Right lobe of liver (tissue), 6 donors: Measurements from ENCODE around the gene MTHFR. TPM values are rescaled to one million over a fixed set of nuclear protein-coding genes. Genes with fewer than 3 reads are reported as not detected.

ENCODE experiments used
- ATAC-seq, 4 donors: fragments of 200-7000 bp; cut with Tn5 transposase; one replicate each; pipeline ENCODE4 v1.9.1; 2020; ENCODE audit warnings: mild to moderate bottlenecking in 4 of 4, moderate library complexity in 4 of 4
- DNase-seq, 3 donors: peaks; one replicate each; pipeline ENCODE4 v3.0.0-alpha.2; 2020
- H3K27ac ChIP-seq, 3 donors: fragments of 200-600 bp; one replicate each; pipeline ENCODE4 v1.8.0; 2022
- H3K27me3 ChIP-seq, 2 donors: fragments of 200-600 bp; one replicate each; pipeline ENCODE4 v1.8.0; 2022
- H3K36me3 ChIP-seq, 4 donors: fragments of 200-600 bp; sonication (generic) in 1 of 4; one replicate each; pipeline versions ENCODE4 v1.5.1 to v1.8.0; 2017 to 2022; ENCODE audit warnings: control low read depth in 1 of 4
- H3K4me1 ChIP-seq, 4 donors: fragments of 200-600 bp; sonication (generic) in 1 of 4; one replicate each; pipeline versions ENCODE4 v1.5.1 to v1.8.0; 2017 to 2022; ENCODE audit warnings: control low read depth in 1 of 4
- H3K4me3 ChIP-seq, 3 donors: fragments of 200-600 bp; one replicate each; pipeline ENCODE4 v1.8.0; 2022
- H3K9me3 ChIP-seq, 4 donors: fragments of 200-600 bp; sonication (generic) in 1 of 4; one replicate each; pipeline versions ENCODE4 v1.5.1 to v1.8.0; 2017 to 2022; ENCODE audit warnings: control low read depth in 1 of 4
- POLR2A ChIP-seq: fragments of 450-650 bp; IDR thresholded peaks from one replicate; pipeline ENCODE4 v1.6.1; 2017; ENCODE audit warnings: antibody characterized with exemption, mild to moderate bottlenecking
- WGBS: methylation state at CpG from one replicate; pipeline ENCODE4 v1.1.6; 2018; ENCODE audit warnings: low coverage, low lambda C conversion rate; ENCODE audit not compliant: insufficient coverage; ENCODE audit errors: missing lambda C conversion rate; 5-methylcytosine and 5-hydroxymethylcytosine counted together
- intact Hi-C, 2 donors: fragments of 100-400 bp; cut with DNase I; formaldehyde crosslinking; loops; one replicate each; pipeline versions ENCODE4 v1.11.2 to v1.14.1; 2022
- total RNA-seq, 6 experiments: library from RNA; depleted of rRNA in 2 of 6; stranded (reverse); fragments of >200 nt in 2 of 6; fragmentation: NEBNext Ultra II Directional in 3 of 6; extraction: Animal tissue kit (Norgen Biotek cat#: 25700) in 3 of 6; gene quantifications; one replicate each; pipeline versions ENCODE4 v1.1.0 to v1.2.4, GENCODE V29; 2016 to 2023
- TF ChIP-seq, protein P1 (sequence below), 4 donors: fragments of 200-600 bp in 3 of 4; fragments of 450-650 bp in 1 of 4; IDR thresholded peaks; one replicate each; pipeline versions ENCODE4 v1.5.1 to v1.8.0; 2016 to 2022; ENCODE audit warnings: antibody characterized with exemption in 4 of 4, mild to moderate bottlenecking in 2 of 4
- donor health status: DM: no; HTN: yes; CAD: no.
- donor health status: DM: no; HTN: no; CAD: no.
- donor health status: DM: no; HTN: no; CAD: no.
- donor health status: DM: no; HTN: yes; CAD: no.
- donor health status: DM: no; HTN: yes; CAD: no.

MTHFR gene
- total RNA-seq, 6 experiments from 2014 or later = 10.6 to 20.1 (median 15.6) TPM

DNA sequence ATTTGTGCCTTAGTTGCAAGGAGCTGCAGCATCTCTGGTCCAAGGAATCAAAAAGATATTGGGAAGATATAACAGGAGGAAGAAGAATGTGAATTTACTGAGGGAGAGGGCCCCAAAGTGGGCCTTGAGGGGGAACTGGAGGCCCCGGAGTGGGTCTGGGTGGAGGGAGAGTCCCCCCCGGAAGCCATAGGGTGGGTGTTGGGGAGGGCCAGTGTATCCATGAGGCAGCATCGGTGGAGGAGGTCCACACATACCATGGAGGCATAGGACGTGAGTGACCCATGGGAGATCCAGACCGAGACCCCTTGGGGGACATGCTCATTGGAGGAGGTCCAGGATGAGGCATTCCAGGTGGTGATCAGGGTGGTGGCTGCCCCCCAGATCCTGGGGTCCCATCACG, 44.5 kb downstream of the MTHFR start:
- no peak for TF ChIP-seq POLR2A
- TF ChIP-seq, protein P1, sequence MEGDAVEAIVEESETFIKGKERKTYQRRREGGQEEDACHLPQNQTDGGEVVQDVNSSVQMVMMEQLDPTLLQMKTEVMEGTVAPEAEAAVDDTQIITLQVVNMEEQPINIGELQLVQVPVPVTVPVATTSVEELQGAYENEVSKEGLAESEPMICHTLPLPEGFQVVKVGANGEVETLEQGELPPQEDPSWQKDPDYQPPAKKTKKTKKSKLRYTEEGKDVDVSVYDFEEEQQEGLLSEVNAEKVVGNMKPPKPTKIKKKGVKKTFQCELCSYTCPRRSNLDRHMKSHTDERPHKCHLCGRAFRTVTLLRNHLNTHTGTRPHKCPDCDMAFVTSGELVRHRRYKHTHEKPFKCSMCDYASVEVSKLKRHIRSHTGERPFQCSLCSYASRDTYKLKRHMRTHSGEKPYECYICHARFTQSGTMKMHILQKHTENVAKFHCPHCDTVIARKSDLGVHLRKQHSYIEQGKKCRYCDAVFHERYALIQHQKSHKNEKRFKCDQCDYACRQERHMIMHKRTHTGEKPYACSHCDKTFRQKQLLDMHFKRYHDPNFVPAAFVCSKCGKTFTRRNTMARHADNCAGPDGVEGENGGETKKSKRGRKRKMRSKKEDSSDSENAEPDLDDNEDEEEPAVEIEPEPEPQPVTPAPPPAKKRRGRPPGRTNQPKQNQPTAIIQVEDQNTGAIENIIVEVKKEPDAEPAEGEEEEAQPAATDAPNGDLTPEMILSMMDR (IDR thresholded peaks at IDR 0.05) = no peak

GRCh38 chr1:11759791-11760190, 46.0 kb downstream of the MTHFR start:
- ATAC-seq = no peak
- 75% methylated on average over 4 of the region's 4 CpGs for WGBS
- intact Hi-C loops = no loop called here

More for the DNA sequence above, 44.5 kb downstream of the MTHFR start:
- ATAC-seq (peak in 1 of 4 donors; percentile 6), DNase-seq (no peak)
- WGBS = 82% methylated on average over 4 of the region's 6 CpGs
- Histone ChIP-seq H3K9me3 (no peaks in the 10 kb centered on the region), H3K27ac (no peak overlapping the region), H3K36me3 (no peaks in the 10 kb centered on the region), H3K4me1 (no peaks in the 10 kb centered on the region), H3K27me3 (no peaks in the 10 kb centered on the region), H3K4me3 (no peak overlapping the region)
- intact Hi-C loops = no loop called here

GRCh38 chr1:11757047-11757446, 48.7 kb downstream of the MTHFR start:
- WGBS = 94% methylated on average over 1 of the region's 1 CpG

More at GRCh38 chr1:11759791-11760190, 46.0 kb downstream of the MTHFR start:
- H3K36me3 ChIP-seq = no peaks in the 10 kb centered on the region
- TF ChIP-seq, protein P1 (IDR thresholded peaks at IDR 0.05) = no peak
- TF ChIP-seq POLR2A = no peak
- no peak for DNase-seq
- H3K27me3 ChIP-seq = no peaks in the 10 kb centered on the region
- no peak overlapping the region for H3K27ac ChIP-seq
- H3K4me3 ChIP-seq = no peak overlapping the region
- no peaks in the 10 kb centered on the region for H3K9me3 ChIP-seq
- H3K4me1 ChIP-seq = no peaks in the 10 kb centered on the region

GRCh38 chr1:11753555-11754208, 52.1 kb downstream of the MTHFR start:
- no peak for DNase-seq
- no peak for ATAC-seq

More at GRCh38 chr1:11757047-11757446, 48.7 kb downstream of the MTHFR start:
- H3K36me3 ChIP-seq = no peaks in the 10 kb centered on the region
- H3K9me3 ChIP-seq = no peaks in the 10 kb centered on the region
- no peaks in the 10 kb centered on the region for H3K27me3 ChIP-seq
- H3K4me1 ChIP-seq = no peaks in the 10 kb centered on the region
- TF ChIP-seq POLR2A = no peak
- TF ChIP-seq, protein P1 (IDR thresholded peaks at IDR 0.05) = no peak
- H3K4me3 ChIP-seq = no peak overlapping the region
- H3K27ac ChIP-seq = no peak overlapping the region
- ATAC-seq (no peak), DNase-seq (no peak)
- intact Hi-C loops = no loop called here

More at GRCh38 chr1:11753555-11754208, 52.1 kb downstream of the MTHFR start:
- WGBS = 33% methylated on average over 1 of the region's 7 CpGs
- Histone ChIP-seq H3K4me1 (no peaks in the 10 kb centered on the region), H3K36me3 (peaks cover 0 to 7% (median 2%) of the 10 kb centered on the region in 4 donors), H3K9me3 (no peaks in the 10 kb centered on the region), H3K4me3 (no peak overlapping the region), H3K27ac (no peak overlapping the region), H3K27me3 (no peaks in the 10 kb centered on the region)
- TF ChIP-seq POLR2A = no peak
- TF ChIP-seq, protein P1 (IDR thresholded peaks at IDR 0.05) = no peak
- intact Hi-C loops = no loop called here
